ENCODE results near the gene PTGER1.

The PTGER1 gene

DNA sequence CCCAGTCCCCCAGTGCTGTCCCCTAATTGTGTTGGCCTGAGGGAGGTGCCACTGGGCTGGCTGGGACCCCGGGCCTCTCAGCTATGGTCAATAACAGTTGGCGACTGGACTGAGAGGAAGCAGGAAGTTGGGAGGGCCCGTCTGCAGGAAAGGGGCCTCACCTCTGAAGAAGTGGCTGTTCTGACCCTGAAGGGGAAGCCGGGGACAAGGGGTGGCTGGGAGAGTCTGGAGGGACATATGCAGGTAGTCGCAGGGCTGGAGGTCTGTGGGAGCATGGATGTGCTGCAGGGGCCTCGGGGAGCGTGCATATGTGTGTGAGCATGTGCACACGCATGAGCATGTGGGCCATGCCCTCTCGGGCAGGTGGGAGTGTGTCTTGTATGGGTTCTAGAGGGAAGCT lies 36.1 kb downstream of the PTGER1 start:
- peaks cover 24% of the 10 kb centered on the region for H3K4me1 ChIP-seq (ENCODE audit: control insufficient read depth, insufficient read depth, low read length)
- H3K27me3 ChIP-seq (ENCODE audit: control insufficient read depth in 1 of 2, insufficient read depth in 2 of 2, low read length in 2 of 2) = no peaks in the 10 kb centered on the region
- H3K9ac ChIP-seq (ENCODE audit: low read length in 2 of 2) = no peak overlapping the region
- H3K4me3 ChIP-seq (ENCODE audit: low read length in 2 of 2) = no peak overlapping the region
- peaks cover 18 to 21% of the 10 kb centered on the region in 2 donors for H3K36me3 ChIP-seq (ENCODE audit: control insufficient read depth in 2 of 2, insufficient read depth in 2 of 2, low read length in 2 of 2)
- no peaks in the 10 kb centered on the region for H3K9me3 ChIP-seq (ENCODE audit: control insufficient read depth in 2 of 2, low read length in 2 of 2)
- no peak overlapping the region for H3K27ac ChIP-seq (ENCODE audit: low read length)

GRCh38 chr19:14437578-14438140 lies 37.5 kb downstream of the PTGER1 start:
- Histone ChIP-seq H3K4me3 (ENCODE audit: low read length in 2 of 2) (no peak overlapping the region), H3K9me3 (ENCODE audit: control insufficient read depth in 2 of 2, low read length in 2 of 2) (no peaks in the 10 kb centered on the region), H3K9ac (ENCODE audit: low read length in 2 of 2) (no peak overlapping the region), H3K4me1 (ENCODE audit: control insufficient read depth, insufficient read depth, low read length) (peaks cover 27% of the 10 kb centered on the region), H3K36me3 (ENCODE audit: control insufficient read depth in 2 of 2, insufficient read depth in 2 of 2, low read length in 2 of 2) (peaks cover 5 to 9% of the 10 kb centered on the region in 2 donors), H3K27me3 (ENCODE audit: control insufficient read depth in 1 of 2, insufficient read depth in 2 of 2, low read length in 2 of 2) (no peaks in the 10 kb centered on the region), H3K27ac (ENCODE audit: low read length) (no peak overlapping the region)

- peaks cover 24% of the 10 kb centered on the region for H3K4me1 ChIP-seq (ENCODE audit: control insufficient read depth, insufficient read depth, low read length)
- H3K4me3 ChIP-seq (ENCODE audit: low read length in 2 of 2) = peak overlapping the region in 1 of 2 donors; percentile 80
- no peaks in the 10 kb centered on the region for H3K27me3 ChIP-seq (ENCODE audit: control insufficient read depth in 1 of 2, insufficient read depth in 2 of 2, low read length in 2 of 2)
- H3K9me3 ChIP-seq (ENCODE audit: control insufficient read depth in 2 of 2, low read length in 2 of 2) = no peaks in the 10 kb centered on the region
- H3K36me3 ChIP-seq (ENCODE audit: control insufficient read depth in 2 of 2, insufficient read depth in 2 of 2, low read length in 2 of 2) = no peaks in the 10 kb centered on the region
- H3K9ac ChIP-seq (ENCODE audit: low read length in 2 of 2) = peak overlapping the region in 1 of 2 donors; percentile 29
- peak overlapping the region; percentile 74 for H3K27ac ChIP-seq (ENCODE audit: low read length)
These were observed 39.7 kb downstream of the PTGER1 start for GRCh38 chr19:14435320-14436050.

DNA sequence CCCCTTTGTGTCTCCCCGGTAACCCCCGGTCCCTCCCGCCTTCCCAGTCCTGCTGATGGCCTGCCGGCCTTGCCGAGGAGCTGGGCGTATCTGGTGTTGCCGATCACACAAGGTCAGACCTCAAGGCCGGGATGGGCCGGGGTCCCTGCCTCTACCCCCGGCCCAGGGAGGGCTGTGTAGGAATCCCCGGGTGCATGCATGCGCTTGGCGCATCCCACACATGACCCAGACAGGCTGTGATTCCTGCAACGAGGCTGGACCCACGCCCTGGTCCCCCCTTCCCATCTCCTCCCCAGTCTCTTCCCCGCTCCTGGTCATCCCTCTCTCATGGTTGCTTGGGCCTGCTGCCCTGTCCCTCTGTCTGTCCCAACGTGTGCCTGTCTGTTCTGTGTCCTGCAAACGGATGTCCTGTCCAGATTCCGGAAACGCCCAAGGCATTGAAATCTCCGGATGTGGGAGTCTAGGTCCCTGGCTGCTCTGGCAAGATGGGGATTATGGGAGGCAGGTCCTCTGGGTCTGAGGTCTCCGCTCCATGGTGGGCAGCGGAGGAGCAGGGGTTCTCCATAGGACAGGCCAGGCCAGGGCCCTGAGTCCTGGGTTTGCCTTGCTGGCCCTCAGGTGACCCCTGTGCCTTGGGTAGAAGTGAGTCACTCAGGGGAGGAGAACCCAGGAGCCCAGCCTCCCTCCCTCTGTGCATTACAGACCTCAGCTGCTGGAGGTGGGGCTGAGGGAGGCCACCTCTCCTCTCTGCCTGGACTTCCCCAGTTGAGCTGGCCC lies 40.4 kb downstream of the PTGER1 start:
- Histone ChIP-seq H3K9ac (ENCODE audit: low read length in 2 of 2) (peak overlapping the region; percentile 47 to 79), H3K36me3 (ENCODE audit: control insufficient read depth in 2 of 2, insufficient read depth in 2 of 2, low read length in 2 of 2) (no peaks in the 10 kb centered on the region), H3K9me3 (ENCODE audit: control insufficient read depth in 2 of 2, low read length in 2 of 2) (no peaks in the 10 kb centered on the region), H3K27me3 (ENCODE audit: control insufficient read depth in 1 of 2, insufficient read depth in 2 of 2, low read length in 2 of 2) (no peaks in the 10 kb centered on the region), H3K4me1 (ENCODE audit: control insufficient read depth, insufficient read depth, low read length) (peaks cover 24% of the 10 kb centered on the region), H3K4me3 (ENCODE audit: low read length in 2 of 2) (peak overlapping the region; percentile 66 to 80), H3K27ac (ENCODE audit: low read length) (peak overlapping the region; percentile 74)

DNA sequence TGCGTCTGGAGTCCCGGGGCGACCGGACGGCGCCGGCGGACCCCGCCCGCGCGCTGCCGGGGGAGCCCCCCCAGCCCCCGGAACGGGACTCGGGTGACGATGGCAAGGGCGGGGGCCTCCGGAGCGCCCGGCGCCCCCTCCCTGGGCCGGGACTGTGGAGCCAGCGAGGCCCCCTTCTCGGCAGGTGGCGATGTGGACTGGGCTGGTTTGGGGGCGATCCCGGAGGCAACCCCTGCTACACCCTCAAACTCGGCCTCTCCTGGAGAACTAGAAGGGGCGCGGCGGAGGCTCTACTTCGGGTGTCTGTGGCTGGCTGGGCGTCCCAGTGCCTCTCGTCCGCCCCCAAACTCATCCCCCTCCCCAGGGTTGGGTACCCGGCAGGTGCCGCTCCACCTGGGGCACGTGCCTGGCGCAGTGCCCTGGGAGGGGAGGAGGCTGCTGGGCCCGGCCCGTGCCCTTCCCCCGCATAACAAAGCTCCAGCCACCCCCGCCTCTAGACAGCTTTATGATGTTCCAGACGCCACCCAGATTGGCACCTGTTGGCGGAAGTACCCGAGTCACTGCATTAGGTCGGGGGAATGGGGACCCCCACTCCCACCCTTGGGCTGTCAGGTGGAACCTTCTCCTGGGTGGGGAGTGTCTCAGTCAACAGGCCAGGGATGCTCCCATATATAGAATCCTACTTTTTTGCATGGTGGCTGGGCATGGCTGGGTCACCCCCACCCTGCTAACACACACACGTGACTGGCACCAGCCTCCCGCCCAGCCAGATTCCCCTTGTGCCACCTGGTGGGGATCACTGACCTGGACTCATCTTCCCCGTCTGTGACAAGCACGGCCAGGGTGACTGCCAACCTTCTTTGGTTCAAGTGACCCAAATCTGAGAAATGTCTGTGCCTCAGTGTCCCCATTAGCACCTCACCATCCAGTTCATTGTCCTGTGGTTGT lies 41.3 kb downstream of the PTGER1 start:
- H3K4me3 ChIP-seq (ENCODE audit: low read length in 2 of 2) = peak overlapping the region; percentile 66 to 80
- no peaks in the 10 kb centered on the region for H3K36me3 ChIP-seq (ENCODE audit: control insufficient read depth in 2 of 2, insufficient read depth in 2 of 2, low read length in 2 of 2)
- H3K27me3 ChIP-seq (ENCODE audit: control insufficient read depth in 1 of 2, insufficient read depth in 2 of 2, low read length in 2 of 2) = no peaks in the 10 kb centered on the region
- no peaks in the 10 kb centered on the region for H3K9me3 ChIP-seq (ENCODE audit: control insufficient read depth in 2 of 2, low read length in 2 of 2)
- peak overlapping the region; percentile 74 for H3K27ac ChIP-seq (ENCODE audit: low read length)
- peaks cover 20% of the 10 kb centered on the region for H3K4me1 ChIP-seq (ENCODE audit: control insufficient read depth, insufficient read depth, low read length)
- peak overlapping the region; percentile 73 to 79 for H3K9ac ChIP-seq (ENCODE audit: low read length in 2 of 2)

DNA sequence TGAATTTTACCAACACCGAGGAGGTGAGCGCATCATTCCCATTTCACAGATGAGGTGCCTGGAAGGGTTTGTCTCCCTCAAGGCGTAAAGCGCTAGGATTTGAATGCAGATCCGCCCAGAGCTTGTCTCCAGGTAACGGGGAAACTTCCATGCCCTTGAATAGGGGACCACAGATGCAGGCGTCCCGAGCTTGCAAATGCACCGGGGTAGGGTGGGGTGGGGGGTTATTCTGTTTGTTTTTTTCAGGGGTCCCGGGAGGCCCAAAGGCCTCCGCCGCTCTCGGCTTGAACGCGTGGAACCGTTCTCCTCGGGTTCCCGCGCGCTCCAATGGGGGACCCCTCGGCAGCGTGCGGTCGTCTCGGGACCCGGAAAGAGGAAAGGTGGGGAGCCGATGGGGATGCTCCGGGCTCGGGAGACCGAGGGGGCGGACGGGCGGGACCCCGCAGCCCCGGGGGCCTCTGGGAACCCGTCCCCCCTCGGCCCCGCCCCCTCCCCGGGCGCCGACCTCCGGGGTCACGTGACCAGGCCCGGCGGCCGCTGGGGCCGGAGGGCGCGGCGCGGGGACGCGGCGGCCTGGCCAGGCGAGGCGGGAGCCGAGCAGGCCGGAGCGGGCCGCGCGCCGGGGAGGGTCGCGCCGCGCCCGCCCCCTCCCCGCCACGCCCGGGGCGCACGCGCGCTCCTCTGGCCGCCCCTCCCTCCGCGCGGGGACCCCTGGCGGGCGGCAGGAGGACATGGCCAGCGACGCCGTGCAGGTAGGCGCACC lies 42.2 kb downstream of the PTGER1 start, which contains the start of gene PKN1:
Gene PKN1 (plus strand): TSS at position 516 of the 763 bp plus-strand sequence. CDS start 216 bp downstream, at position 732.
- Histone ChIP-seq H3K27me3 (ENCODE audit: control insufficient read depth in 1 of 2, insufficient read depth in 2 of 2, low read length in 2 of 2) (no peaks in the 10 kb centered on the region), H3K27ac (ENCODE audit: low read length) (peak within 1 kb of the TSS; percentile 74), H3K9me3 (ENCODE audit: control insufficient read depth in 2 of 2, low read length in 2 of 2) (no peaks in the 10 kb centered on the region), H3K4me1 (ENCODE audit: control insufficient read depth, insufficient read depth, low read length) (peaks cover 20% of the 10 kb centered on the region), H3K36me3 (ENCODE audit: control insufficient read depth in 2 of 2, insufficient read depth in 2 of 2, low read length in 2 of 2) (no peaks in the 10 kb centered on the region), H3K4me3 (ENCODE audit: low read length in 2 of 2) (peak within 1 kb of the TSS; percentile 66 to 80), H3K9ac (ENCODE audit: low read length in 2 of 2) (peak within 1 kb of the TSS; percentile 73 to 79)

GRCh38 chr19:14430712-14431111 lies 44.4 kb downstream of the PTGER1 start:
- Histone ChIP-seq H3K9me3 (ENCODE audit: control insufficient read depth in 2 of 2, low read length in 2 of 2) (no peaks in the 10 kb centered on the region), H3K36me3 (ENCODE audit: control insufficient read depth in 2 of 2, insufficient read depth in 2 of 2, low read length in 2 of 2) (no peaks in the 10 kb centered on the region), H3K4me3 (ENCODE audit: low read length in 2 of 2) (no peak overlapping the region), H3K27ac (ENCODE audit: low read length) (no peak overlapping the region), H3K9ac (ENCODE audit: low read length in 2 of 2) (no peak overlapping the region), H3K27me3 (ENCODE audit: control insufficient read depth in 1 of 2, insufficient read depth in 2 of 2, low read length in 2 of 2) (no peaks in the 10 kb centered on the region), H3K4me1 (ENCODE audit: control insufficient read depth, insufficient read depth, low read length) (peaks cover 20% of the 10 kb centered on the region)

GRCh38 chr19:14428882-14429416 lies 46.2 kb downstream of the PTGER1 start:
- peaks cover 2% of the 10 kb centered on the region for H3K4me1 ChIP-seq (ENCODE audit: control insufficient read depth, insufficient read depth, low read length)
- no peaks in the 10 kb centered on the region for H3K27me3 ChIP-seq (ENCODE audit: control insufficient read depth in 1 of 2, insufficient read depth in 2 of 2, low read length in 2 of 2)
- H3K9ac ChIP-seq (ENCODE audit: low read length in 2 of 2) = no peak overlapping the region
- H3K9me3 ChIP-seq (ENCODE audit: control insufficient read depth in 2 of 2, low read length in 2 of 2) = no peaks in the 10 kb centered on the region
- H3K27ac ChIP-seq (ENCODE audit: low read length) = no peak overlapping the region
- no peak overlapping the region for H3K4me3 ChIP-seq (ENCODE audit: low read length in 2 of 2)
- no peaks in the 10 kb centered on the region for H3K36me3 ChIP-seq (ENCODE audit: control insufficient read depth in 2 of 2, insufficient read depth in 2 of 2, low read length in 2 of 2)

- Histone ChIP-seq H3K4me3 (ENCODE audit: low read length in 2 of 2) (no peak overlapping the region), H3K27ac (ENCODE audit: low read length) (no peak overlapping the region), H3K4me1 (ENCODE audit: control insufficient read depth, insufficient read depth, low read length) (no peaks in the 10 kb centered on the region), H3K9me3 (ENCODE audit: control insufficient read depth in 2 of 2, low read length in 2 of 2) (no peaks in the 10 kb centered on the region), H3K36me3 (ENCODE audit: control insufficient read depth in 2 of 2, insufficient read depth in 2 of 2, low read length in 2 of 2) (no peaks in the 10 kb centered on the region), H3K9ac (ENCODE audit: low read length in 2 of 2) (no peak overlapping the region), H3K27me3 (ENCODE audit: control insufficient read depth in 1 of 2, insufficient read depth in 2 of 2, low read length in 2 of 2) (no peaks in the 10 kb centered on the region)
These were observed 47.7 kb downstream of the PTGER1 start for GRCh38 chr19:14427461-14427860.

All from stomach smooth muscle (tissue), 2 donors.